Kidney epithelial cell (primary cell): ENCODE data around the gene MICB. TPM values are rescaled to one million over a fixed set of nuclear protein-coding genes. Genes with fewer than 3 reads are reported as not detected.
A peak's percentile ranks its signal among the peaks of the same experiment; 100 is the strongest.

ENCODE experiments used
- DNase-seq: peaks from one replicate; pipeline ENCODE4 v3.0.0-alpha.2; 2010; ENCODE audit warnings: low read depth
- H3K27me3 ChIP-seq: 2 replicates; pipeline ENCODE4 v1.6.0; 2011; ENCODE audit warnings: low read length; ENCODE audit not compliant: control insufficient read depth, insufficient read depth
- H3K36me3 ChIP-seq: 2 replicates; pipeline ENCODE4 v1.5.1; 2011; ENCODE audit warnings: low read length; ENCODE audit not compliant: control insufficient read depth, insufficient read depth
- H3K4me3 ChIP-seq: 2 replicates; pipeline ENCODE4 v1.5.1; 2011; ENCODE audit warnings: low read depth, mild to moderate bottlenecking, control low read depth, low read length
- total RNA-seq: library from RNA; depleted of rRNA; stranded (reverse); fragments of >200 nt; gene quantifications from 2 replicates; pipeline ENCODE4 v1.2.3, GENCODE V29; 2015
- TF ChIP-seq, protein P1 (sequence below): IDR thresholded peaks from 2 replicates; pipeline ENCODE4 v1.5.1; 2011; ENCODE audit warnings: mild to moderate bottlenecking, moderate library complexity, low read length, control low read depth, inconsistent platforms; ENCODE audit not compliant: insufficient read depth, poor library complexity, severe bottlenecking

MICB gene
- total RNA-seq, 1 donor from 2014 or later = 8.1 TPM

DNA sequence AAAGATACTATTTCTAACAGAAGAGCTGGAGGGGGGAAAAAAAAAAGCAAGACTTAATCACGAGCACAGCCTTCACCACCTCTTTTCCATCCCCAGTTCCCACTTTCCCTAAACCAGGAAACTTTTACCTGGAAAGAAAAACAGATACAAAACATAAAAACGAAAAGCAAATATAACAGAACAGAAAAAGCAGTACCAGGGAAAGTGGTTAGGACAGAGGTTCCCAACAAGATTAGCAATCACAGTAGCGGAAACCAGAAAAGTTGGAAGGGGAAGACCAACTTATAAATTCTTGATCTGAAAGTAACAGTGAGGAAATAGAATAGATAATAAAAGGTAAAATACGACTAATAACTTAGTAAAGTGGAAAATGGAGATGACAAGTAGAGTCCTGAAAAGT is 42.7 kb downstream of the MICB start:
- DNase-seq = no peak
- Histone ChIP-seq H3K27me3 (no peaks in the 10 kb centered on the region), H3K36me3 (peaks cover 3% of the 10 kb centered on the region), H3K4me3 (peak overlapping the region; percentile 83)
- TF ChIP-seq, protein P1, sequence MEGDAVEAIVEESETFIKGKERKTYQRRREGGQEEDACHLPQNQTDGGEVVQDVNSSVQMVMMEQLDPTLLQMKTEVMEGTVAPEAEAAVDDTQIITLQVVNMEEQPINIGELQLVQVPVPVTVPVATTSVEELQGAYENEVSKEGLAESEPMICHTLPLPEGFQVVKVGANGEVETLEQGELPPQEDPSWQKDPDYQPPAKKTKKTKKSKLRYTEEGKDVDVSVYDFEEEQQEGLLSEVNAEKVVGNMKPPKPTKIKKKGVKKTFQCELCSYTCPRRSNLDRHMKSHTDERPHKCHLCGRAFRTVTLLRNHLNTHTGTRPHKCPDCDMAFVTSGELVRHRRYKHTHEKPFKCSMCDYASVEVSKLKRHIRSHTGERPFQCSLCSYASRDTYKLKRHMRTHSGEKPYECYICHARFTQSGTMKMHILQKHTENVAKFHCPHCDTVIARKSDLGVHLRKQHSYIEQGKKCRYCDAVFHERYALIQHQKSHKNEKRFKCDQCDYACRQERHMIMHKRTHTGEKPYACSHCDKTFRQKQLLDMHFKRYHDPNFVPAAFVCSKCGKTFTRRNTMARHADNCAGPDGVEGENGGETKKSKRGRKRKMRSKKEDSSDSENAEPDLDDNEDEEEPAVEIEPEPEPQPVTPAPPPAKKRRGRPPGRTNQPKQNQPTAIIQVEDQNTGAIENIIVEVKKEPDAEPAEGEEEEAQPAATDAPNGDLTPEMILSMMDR = no peak

DNA sequence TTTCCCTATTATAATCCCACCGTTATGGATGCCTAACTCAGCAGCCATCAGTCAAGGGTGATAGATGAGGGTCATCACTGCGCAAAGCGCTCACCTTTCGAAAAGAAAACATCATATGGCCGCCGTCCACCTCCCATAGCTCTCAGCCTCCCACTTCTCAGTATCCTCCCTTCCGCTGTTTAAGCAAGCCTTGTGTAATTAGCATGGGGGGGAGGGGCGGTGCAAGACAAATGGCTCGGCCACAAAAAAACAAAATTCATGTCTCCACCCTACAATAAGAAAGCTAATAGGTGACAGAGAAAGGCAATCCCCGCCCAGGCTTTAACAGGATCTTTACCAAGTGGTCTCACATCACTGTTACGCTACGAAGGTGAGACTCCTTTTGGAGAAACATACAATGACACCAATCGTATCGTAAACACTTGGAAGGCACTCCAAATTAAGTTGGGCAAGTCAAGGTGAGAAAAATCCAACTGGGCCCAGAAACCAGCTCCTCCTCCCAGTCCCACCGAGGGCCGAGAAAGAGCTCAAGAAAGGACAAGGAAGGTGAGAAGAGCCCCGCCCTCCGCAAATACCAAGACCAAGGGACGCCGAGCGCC is 43.2 kb downstream of the MICB start:
- Histone ChIP-seq H3K4me3 (peak overlapping the region; percentile 83), H3K27me3 (no peaks in the 10 kb centered on the region), H3K36me3 (peaks cover 3% of the 10 kb centered on the region)
- no peak for DNase-seq
- TF ChIP-seq, protein P1 = no peak

DNA sequence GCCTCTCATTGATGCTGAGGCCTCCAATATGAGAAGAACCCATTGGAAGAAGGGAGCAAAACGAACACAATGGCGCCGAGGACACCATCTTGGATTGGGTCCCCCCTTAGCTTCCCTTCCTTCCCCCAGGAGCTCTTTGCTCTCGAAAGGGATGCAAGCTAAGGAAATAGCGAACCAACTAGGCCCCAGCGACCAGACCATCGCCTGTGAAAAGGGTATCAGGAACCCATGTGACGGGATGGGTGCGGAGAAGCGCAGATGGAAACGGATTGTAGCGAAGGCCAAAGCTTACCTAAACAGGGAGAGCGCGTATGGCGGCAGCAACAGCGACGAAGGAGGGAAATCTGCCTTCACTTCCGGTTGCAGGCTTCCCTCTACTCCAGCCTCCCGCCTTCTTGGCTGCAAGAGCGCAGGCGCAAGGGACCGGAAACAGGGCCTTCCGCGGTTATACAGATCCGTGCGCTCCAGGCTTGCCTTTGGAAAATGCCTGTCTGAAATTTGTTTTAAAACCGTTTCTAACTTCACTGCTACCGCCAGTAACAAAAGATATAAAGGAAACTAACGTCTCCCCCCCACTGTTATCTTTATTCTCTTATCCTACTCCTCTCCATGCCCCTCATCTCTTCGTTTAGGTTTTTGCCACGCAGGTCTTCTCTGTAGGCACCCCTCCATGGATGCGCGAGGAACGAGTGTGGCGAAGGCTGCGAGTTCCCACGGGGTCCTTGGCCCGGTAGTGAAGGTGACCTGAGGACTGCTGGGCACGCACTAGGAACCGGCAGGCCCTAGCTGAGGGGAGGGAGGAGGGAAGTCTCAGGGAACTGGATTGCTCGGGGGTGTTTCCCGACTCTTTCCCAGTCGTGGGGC is 43.9 kb downstream of the MICB start, which contains the start of gene DDX39B:
DDX39B (minus strand) TSS at position 346 of the 864 bp plus-strand sequence. CDS start 1,471 bp downstream, outside the sequence.
- Histone ChIP-seq H3K36me3 (peaks cover 3% of the 10 kb centered on the region), H3K27me3 (no peaks in the 10 kb centered on the region), H3K4me3 (peak within 1 kb of the TSS; percentile 83)
- TF ChIP-seq, protein P1 = no peak
- peak; percentile 91 for DNase-seq

DNA sequence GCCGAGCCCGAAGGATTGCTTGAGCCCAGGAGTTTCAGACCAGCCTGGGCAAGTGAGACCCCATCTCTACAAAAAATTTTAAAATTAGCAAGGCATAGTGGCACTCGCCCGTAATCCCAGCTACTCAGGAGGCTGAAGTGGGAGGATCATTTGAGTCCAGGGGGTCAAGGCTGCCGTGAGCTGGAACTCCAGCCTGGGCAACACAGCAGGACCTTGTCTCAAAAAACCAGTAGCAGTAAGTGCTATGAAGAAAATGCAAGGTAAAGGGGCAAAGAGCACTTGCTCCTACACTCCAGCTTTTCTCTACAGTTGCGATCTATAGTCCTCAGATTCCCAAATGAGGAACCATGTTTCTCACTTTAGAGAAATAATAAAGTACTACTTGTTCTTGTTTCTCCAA is 45.7 kb downstream of the MICB start:
- no peak for DNase-seq
- H3K4me3 ChIP-seq = no peak overlapping the region
- H3K27me3 ChIP-seq = no peaks in the 10 kb centered on the region
- peaks cover 3% of the 10 kb centered on the region for H3K36me3 ChIP-seq
- TF ChIP-seq, protein P1 = no peak

DNA sequence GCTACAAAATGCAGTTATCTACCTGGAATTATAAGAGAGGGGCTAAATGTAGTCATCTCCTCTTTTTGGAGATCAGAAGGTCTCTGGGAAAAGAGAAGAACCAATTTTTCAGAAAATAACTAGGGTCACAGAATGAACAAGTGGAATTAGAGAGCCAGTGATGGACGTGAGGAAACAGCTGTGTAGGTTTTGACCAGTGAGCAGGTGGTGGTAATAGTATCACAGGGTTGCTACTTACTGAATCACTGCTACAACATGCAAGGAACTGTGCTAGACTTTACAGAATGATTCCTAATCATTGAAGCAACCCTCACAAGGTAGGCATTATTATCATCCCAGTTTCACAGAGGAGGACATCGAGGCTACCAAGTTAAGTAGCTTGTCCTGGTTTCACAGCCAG is 46.7 kb downstream of the MICB start:
- H3K4me3 ChIP-seq = no peak overlapping the region
- H3K27me3 ChIP-seq = no peaks in the 10 kb centered on the region
- peaks cover 3% of the 10 kb centered on the region for H3K36me3 ChIP-seq
- TF ChIP-seq, protein P1 = no peak
- no peak for DNase-seq
